Gastroesophageal sphincter (tissue), 4 donors: ENCODE results near the gene LRRC49. TPM values are rescaled to one million over a fixed set of nuclear protein-coding genes. Genes with fewer than 3 reads are reported as not detected.

Experiments
- ATAC-seq: fragments of 150-250 bp; one replicate; pipeline ENCODE4 v1.9.1; 2016; ENCODE audit warnings: mild to moderate bottlenecking, moderate library complexity
- H3K27ac ChIP-seq, 4 donors: fragments of 200-600 bp; sonication (generic) in 3 of 4; 1 replicate in 3 of 4; 2 replicates in 1 of 4; pipeline ENCODE4 v1.5.1; 2016 to 2019
- H3K27me3 ChIP-seq: fragments of 200-600 bp; sonication (generic); one replicate; pipeline ENCODE4 v1.5.1; 2019
- H3K36me3 ChIP-seq, 2 donors: fragments of 200-600 bp; sonication (generic); one replicate each; pipeline ENCODE4 v1.5.1; 2019; ENCODE audit warnings: control low read depth in 1 of 2
- H3K4me1 ChIP-seq, 3 donors: fragments of 200-600 bp; sonication (generic); 1 replicate in 2 of 3; 2 replicates in 1 of 3; pipeline ENCODE4 v1.5.1; 2016 to 2019; ENCODE audit warnings: control low read depth in 2 of 3
- H3K4me3 ChIP-seq, 2 donors: fragments of 200-600 bp; sonication (generic); one replicate each; pipeline ENCODE4 v1.5.1; 2019; ENCODE audit warnings: mild to moderate bottlenecking in 1 of 2, moderate library complexity in 1 of 2
- H3K9me3 ChIP-seq, 3 donors: fragments of 200-600 bp; sonication (generic); one replicate each; pipeline ENCODE4 v1.5.1; 2017 to 2019; ENCODE audit warnings: control low read depth in 2 of 3
- CTCF ChIP-seq, 4 experiments: fragments of 200-600 bp in 2 of 4; fragments of 450-650 bp in 2 of 4; sonication (generic) in 1 of 4; IDR thresholded peaks; one replicate each; pipeline ENCODE4 v1.5.1; 2017 to 2019; ENCODE audit warnings: antibody characterized with exemption in 4 of 4, mild to moderate bottlenecking in 2 of 4, moderate library complexity in 2 of 4
- EP300 ChIP-seq: sonication (generic); formaldehyde crosslinking; IDR thresholded peaks from one replicate; pipeline ENCODE4 v1.6.1; 2017; ENCODE audit warnings: antibody characterized with exemption, mild to moderate bottlenecking
- POLR2A ChIP-seq, 2 donors: fragments of 450-650 bp; IDR thresholded peaks; one replicate each; pipeline ENCODE4 v1.6.1; 2017; ENCODE audit warnings: antibody characterized with exemption in 2 of 2, mild to moderate bottlenecking in 2 of 2, moderate library complexity in 1 of 2
- POLR2AphosphoS5 ChIP-seq: sonication (generic); formaldehyde crosslinking; IDR thresholded peaks from one replicate; pipeline ENCODE4 v1.6.1; 2017; ENCODE audit warnings: antibody characterized with exemption
- WGBS, 2 donors: methylation state at CpG; one replicate each; pipeline ENCODE4 v1.1.5; 2018; ENCODE audit warnings: low coverage in 1 of 2; 5-methylcytosine and 5-hydroxymethylcytosine counted together
- total RNA-seq, 4 donors: library from RNA; depleted of rRNA; stranded (reverse); fragments of >200 nt; gene quantifications; one replicate each; pipeline ENCODE4 v1.1.0, GENCODE V29; 2016

Gene LRRC49
- total RNA-seq, 4 donors from 2014 or later = 5.8 to 14.5 (median 9.2) TPM

GRCh38 chr15:71072423-71072822 is 179.8 kb downstream of the LRRC49 start:
- Histone ChIP-seq H3K36me3 (no peaks in the 10 kb centered on the region), H3K4me3 (no peak overlapping the region), H3K27me3 (no peaks in the 10 kb centered on the region), H3K27ac (no peak overlapping the region), H3K9me3 (no peaks in the 10 kb centered on the region), H3K4me1 (no peaks in the 10 kb centered on the region)
- WGBS, 2 donors = 89 to 96% methylated on average over 5 to 6 of the region's 6 CpGs
- no peak for ATAC-seq
- TF ChIP-seq EP300 (no peak), CTCF (IDR thresholded peaks at IDR 0.05) (no peak), POLR2AphosphoS5 (no peak), POLR2A (IDR thresholded peaks at IDR 0.05) (no peak)

GRCh38 chr15:71078506-71079207 is 186.0 kb downstream of the LRRC49 start:
- no peaks in the 10 kb centered on the region for H3K4me1 ChIP-seq
- TF ChIP-seq EP300 = no peak
- no peak for TF ChIP-seq POLR2AphosphoS5
- TF ChIP-seq POLR2A (IDR thresholded peaks at IDR 0.05) = no peak
- TF ChIP-seq CTCF (IDR thresholded peaks at IDR 0.05) = no peak
- no peak overlapping the region for H3K4me3 ChIP-seq
- no peak overlapping the region for H3K27ac ChIP-seq
- H3K9me3 ChIP-seq = no peaks in the 10 kb centered on the region
- WGBS, 2 donors = 73 to 78% methylated on average over 2 to 6 of the region's 6 CpGs
- no peaks in the 10 kb centered on the region for H3K27me3 ChIP-seq
- no peak for ATAC-seq
- no peaks in the 10 kb centered on the region for H3K36me3 ChIP-seq

GRCh38 chr15:71079208-71080044 is 186.8 kb downstream of the LRRC49 start:
- no peaks in the 10 kb centered on the region for H3K27me3 ChIP-seq
- H3K4me1 ChIP-seq = no peaks in the 10 kb centered on the region
- no peak overlapping the region for H3K27ac ChIP-seq
- no peak overlapping the region for H3K4me3 ChIP-seq
- no peaks in the 10 kb centered on the region for H3K36me3 ChIP-seq
- no peaks in the 10 kb centered on the region for H3K9me3 ChIP-seq
- TF ChIP-seq POLR2AphosphoS5 (no peak), POLR2A (IDR thresholded peaks at IDR 0.05) (no peak), EP300 (no peak), CTCF (IDR thresholded peaks at IDR 0.05) (no peak)
- ATAC-seq = no peak
- WGBS, 2 donors = 57 to 72% methylated on average over 4 to 6 of the region's 6 CpGs

GRCh38 chr15:71080166-71080565 is 187.5 kb downstream of the LRRC49 start:
- no peak for ATAC-seq
- Histone ChIP-seq H3K9me3 (no peaks in the 10 kb centered on the region), H3K4me3 (no peak overlapping the region), H3K36me3 (no peaks in the 10 kb centered on the region), H3K4me1 (no peaks in the 10 kb centered on the region), H3K27me3 (no peaks in the 10 kb centered on the region), H3K27ac (no peak overlapping the region)
- WGBS, 2 donors = 89 to 92% methylated on average over 5 to 7 of the region's 7 CpGs
- TF ChIP-seq POLR2AphosphoS5 = no peak

GRCh38 chr15:71080705-71081104 is 188.1 kb downstream of the LRRC49 start:
- 50 to 60% methylated on average over 1 of the region's 1 CpG for WGBS, 2 donors
- no peaks in the 10 kb centered on the region for H3K4me1 ChIP-seq
- H3K4me3 ChIP-seq = no peak overlapping the region

More at GRCh38 chr15:71080705-71081104, 188.1 kb downstream of the LRRC49 start:
- Histone ChIP-seq H3K27ac (no peak overlapping the region), H3K36me3 (no peaks in the 10 kb centered on the region), H3K9me3 (no peaks in the 10 kb centered on the region), H3K27me3 (no peaks in the 10 kb centered on the region)
- ATAC-seq = no peak
- TF ChIP-seq EP300 = no peak
- TF ChIP-seq POLR2AphosphoS5 = no peak
- no peak for TF ChIP-seq CTCF (IDR thresholded peaks at IDR 0.05)
- TF ChIP-seq POLR2A (IDR thresholded peaks at IDR 0.05) = no peak
